HAP-1 (cell line): Measurements from ENCODE around the gene RAD51B.

Experiments
- DNase-seq, 2 experiments: peaks; one replicate each; pipeline ENCODE4 v3.0.0-alpha.2; 2016 to 2020; ENCODE audit warnings: low spot score in 2 of 2
- H3K27me3 ChIP-seq: fragments of 250-450 bp; sonication (Bioruptor Pico); 2 replicates; pipeline ENCODE4 v1.5.1; 2020; ENCODE audit warnings: low read depth, mild to moderate bottlenecking, moderate library complexity
- H3K36me3 ChIP-seq: fragments of 250-450 bp; sonication (Bioruptor Pico); replicated peaks from 2 replicates; pipeline ENCODE4 v1.5.1; 2020; ENCODE audit warnings: mild to moderate bottlenecking
- H3K4me1 ChIP-seq: fragments of 250-450 bp; sonication (Bioruptor Pico); 2 replicates; pipeline ENCODE4 v1.5.1; 2020; ENCODE audit warnings: mild to moderate bottlenecking
- H3K4me3 ChIP-seq: fragments of 250-450 bp; sonication (Bioruptor Pico); 2 replicates; pipeline ENCODE4 v1.5.1; 2020; ENCODE audit warnings: mild to moderate bottlenecking, moderate library complexity
- H3K9me3 ChIP-seq: fragments of 250-450 bp; sonication (Bioruptor Pico); 2 replicates; pipeline ENCODE4 v1.5.1; 2020; ENCODE audit warnings: mild to moderate bottlenecking, moderate library complexity
- in situ Hi-C: fragments of 300-500 bp; cut with MboI; formaldehyde crosslinking; loops from 3 replicates; pipeline ENCODE4 v1.14.3; 2020; ENCODE audit warnings: low sequenced_read_pairs, inconsistent platforms, mixed read lengths

Gene RAD51B

GRCh38 chr14:68394764-68395143, 575.2 kb downstream of the RAD51B start:
- DNase-seq: no peak
- Histone ChIP-seq H3K9me3 (no peaks in the 10 kb centered on the region), H3K27me3 (no peaks in the 10 kb centered on the region), H3K36me3 (no peaks in the 10 kb centered on the region), H3K4me3 (no peak overlapping the region), H3K4me1 (no peaks in the 10 kb centered on the region; the same call in 1 of the 2 replicates)
- in situ Hi-C loops: no loop called here

DNA sequence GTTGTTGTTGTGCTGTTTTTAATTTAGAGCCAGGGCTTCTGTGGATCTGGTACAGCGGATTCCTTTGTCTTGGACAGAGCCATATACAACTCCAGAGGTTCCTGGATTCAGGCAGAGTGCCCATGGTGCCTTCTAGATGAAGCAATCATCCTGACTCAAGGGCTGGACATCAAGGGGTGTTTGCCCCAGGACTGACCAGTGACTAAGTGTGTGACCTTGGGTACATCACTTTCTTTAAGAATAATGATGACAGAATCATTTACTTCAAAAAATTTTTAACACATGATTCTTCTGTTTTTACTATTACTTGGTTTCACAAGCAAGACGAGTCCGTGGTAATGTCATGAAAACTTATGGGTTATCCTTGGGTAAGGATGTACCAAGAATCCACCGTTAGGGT, 576.0 kb downstream of the RAD51B start:
- no peaks in the 10 kb centered on the region; the same call in 1 of the 2 replicates for H3K4me1 ChIP-seq
- in situ Hi-C loops: no loop called here
- no peaks in the 10 kb centered on the region for H3K27me3 ChIP-seq
- H3K9me3 ChIP-seq: no peaks in the 10 kb centered on the region
- H3K4me3 ChIP-seq: no peak overlapping the region
- H3K36me3 ChIP-seq: no peaks in the 10 kb centered on the region
- no peak for DNase-seq

DNA sequence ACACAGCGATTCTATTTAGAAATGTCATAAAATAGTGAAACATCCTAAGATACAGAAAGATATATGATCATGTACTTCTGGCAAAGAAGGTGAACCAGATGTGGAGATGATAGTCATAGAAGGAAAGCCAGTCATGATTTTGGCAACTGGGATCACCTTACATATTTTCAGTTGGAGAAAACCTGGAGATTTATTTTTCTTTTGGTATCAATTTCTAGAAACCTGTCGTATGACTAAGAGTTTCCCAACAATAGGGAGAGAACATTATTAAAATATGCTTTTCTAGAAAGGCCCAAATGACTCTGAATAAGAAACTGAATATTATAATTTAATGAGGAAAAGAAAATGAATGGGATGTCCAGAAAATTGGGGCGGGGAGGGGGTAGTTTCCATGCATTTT, 576.9 kb downstream of the RAD51B start:
- no peak overlapping the region for H3K4me3 ChIP-seq
- in situ Hi-C loops: no loop called here
- DNase-seq: no peak
- no peaks in the 10 kb centered on the region for H3K36me3 ChIP-seq
- H3K9me3 ChIP-seq: no peaks in the 10 kb centered on the region
- H3K4me1 ChIP-seq: no peaks in the 10 kb centered on the region; the same call in 1 of the 2 replicates
- no peaks in the 10 kb centered on the region for H3K27me3 ChIP-seq

DNA sequence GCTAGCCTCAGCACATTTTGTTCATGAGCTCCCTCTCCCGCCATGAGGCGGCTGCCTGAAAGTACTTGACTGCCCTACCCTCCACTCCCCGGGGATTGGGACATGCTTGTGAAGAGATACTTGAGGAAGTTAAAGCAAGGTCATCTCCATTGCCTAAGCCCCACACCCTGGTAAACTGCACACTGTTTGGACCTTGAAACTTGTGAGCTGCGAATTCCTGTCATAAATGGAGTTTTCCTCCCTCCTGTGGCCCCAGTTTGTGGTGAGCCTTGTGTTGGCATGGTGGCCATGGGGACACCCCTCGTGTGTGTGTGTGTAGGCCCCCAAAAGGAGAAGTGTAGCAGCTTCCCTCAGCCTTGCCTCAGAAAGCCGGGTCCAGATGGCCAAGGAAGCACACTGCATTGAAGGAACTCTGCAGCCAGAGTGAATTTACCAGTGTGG, 577.8 kb downstream of the RAD51B start:
- Histone ChIP-seq H3K36me3 (no peaks in the 10 kb centered on the region), H3K9me3 (no peaks in the 10 kb centered on the region), H3K4me1 (no peaks in the 10 kb centered on the region; the same call in 1 of the 2 replicates), H3K27me3 (no peaks in the 10 kb centered on the region), H3K4me3 (no peak overlapping the region)
- in situ Hi-C loops: no loop called here
- DNase-seq: no peak

GRCh38 chr14:68397822-68398221, 578.2 kb downstream of the RAD51B start:
- Histone ChIP-seq H3K36me3 (no peaks in the 10 kb centered on the region), H3K9me3 (no peaks in the 10 kb centered on the region), H3K4me3 (no peak overlapping the region), H3K27me3 (no peaks in the 10 kb centered on the region), H3K4me1 (no peaks in the 10 kb centered on the region; the same call in 1 of the 2 replicates)
- no peak for DNase-seq
- in situ Hi-C loops: no loop called here

GRCh38 chr14:68398370-68398769, 578.8 kb downstream of the RAD51B start:
- Histone ChIP-seq H3K4me3 (no peak overlapping the region), H3K27me3 (no peaks in the 10 kb centered on the region), H3K4me1 (no peaks in the 10 kb centered on the region), H3K36me3 (no peaks in the 10 kb centered on the region), H3K9me3 (no peaks in the 10 kb centered on the region)
- in situ Hi-C loops: no loop called here
- DNase-seq: no peak

DNA sequence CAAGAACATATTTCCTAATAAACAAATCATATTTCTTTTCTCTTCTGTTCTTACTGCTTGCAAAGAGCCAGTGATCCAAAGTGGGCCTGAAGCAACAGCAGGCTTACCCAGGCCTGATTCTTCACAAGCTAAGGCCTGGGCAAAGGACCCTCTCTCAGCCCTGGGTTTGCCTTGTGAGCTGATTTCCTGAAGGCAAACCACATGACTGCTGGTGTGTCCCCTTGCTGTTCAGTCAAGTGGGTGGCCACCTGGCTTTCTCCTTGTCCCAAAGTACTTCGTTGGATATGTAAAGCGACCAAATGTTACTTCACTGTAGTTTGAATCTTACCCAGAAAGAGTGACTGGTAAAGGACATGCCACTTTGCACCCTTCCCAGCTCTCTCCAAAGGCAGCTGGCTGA, 580.4 kb downstream of the RAD51B start:
- Histone ChIP-seq H3K9me3 (no peaks in the 10 kb centered on the region), H3K36me3 (no peaks in the 10 kb centered on the region), H3K4me3 (no peak overlapping the region), H3K27me3 (no peaks in the 10 kb centered on the region), H3K4me1 (no peaks in the 10 kb centered on the region)
- DNase-seq: no peak
- in situ Hi-C loops: no loop called here

DNA sequence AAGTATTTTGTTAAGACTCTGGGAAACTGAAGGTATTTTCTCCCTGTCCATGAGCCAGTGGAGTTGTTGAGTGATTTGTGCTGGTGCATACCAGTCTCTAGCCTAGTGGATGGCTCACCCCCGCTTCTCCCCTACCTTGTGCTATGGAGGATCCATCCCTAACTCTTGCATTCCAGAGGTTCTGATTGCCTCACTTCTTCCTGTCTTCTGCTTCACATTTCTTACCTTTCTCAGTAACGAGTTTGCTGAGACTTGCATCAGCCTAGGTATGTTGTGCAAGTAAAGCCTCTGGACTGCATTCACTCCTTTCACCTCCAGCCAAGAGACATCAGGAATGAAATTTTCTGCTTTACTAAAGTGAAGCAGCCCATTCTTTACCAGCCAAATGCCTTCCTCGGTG, 581.7 kb downstream of the RAD51B start:
- in situ Hi-C loops: no loop called here
- Histone ChIP-seq H3K9me3 (no peaks in the 10 kb centered on the region), H3K4me1 (no peaks in the 10 kb centered on the region), H3K4me3 (no peak overlapping the region), H3K27me3 (no peaks in the 10 kb centered on the region), H3K36me3 (no peaks in the 10 kb centered on the region)
- DNase-seq: no peak

GRCh38 chr14:68401855-68402254, 582.3 kb downstream of the RAD51B start:
- Histone ChIP-seq H3K4me1 (no peaks in the 10 kb centered on the region), H3K4me3 (no peak overlapping the region), H3K27me3 (no peaks in the 10 kb centered on the region), H3K9me3 (no peaks in the 10 kb centered on the region), H3K36me3 (no peaks in the 10 kb centered on the region)
- in situ Hi-C loops: no loop called here
- no peak for DNase-seq

- H3K9me3 ChIP-seq: no peaks in the 10 kb centered on the region
- H3K36me3 ChIP-seq: no peaks in the 10 kb centered on the region
- no peaks in the 10 kb centered on the region for H3K4me1 ChIP-seq
- no peaks in the 10 kb centered on the region for H3K27me3 ChIP-seq
- no peak overlapping the region for H3K4me3 ChIP-seq
- in situ Hi-C loops: no loop called here
- no peak for DNase-seq
These were observed 583.0 kb downstream of the RAD51B start for GRCh38 chr14:68402525-68403101.

DNA sequence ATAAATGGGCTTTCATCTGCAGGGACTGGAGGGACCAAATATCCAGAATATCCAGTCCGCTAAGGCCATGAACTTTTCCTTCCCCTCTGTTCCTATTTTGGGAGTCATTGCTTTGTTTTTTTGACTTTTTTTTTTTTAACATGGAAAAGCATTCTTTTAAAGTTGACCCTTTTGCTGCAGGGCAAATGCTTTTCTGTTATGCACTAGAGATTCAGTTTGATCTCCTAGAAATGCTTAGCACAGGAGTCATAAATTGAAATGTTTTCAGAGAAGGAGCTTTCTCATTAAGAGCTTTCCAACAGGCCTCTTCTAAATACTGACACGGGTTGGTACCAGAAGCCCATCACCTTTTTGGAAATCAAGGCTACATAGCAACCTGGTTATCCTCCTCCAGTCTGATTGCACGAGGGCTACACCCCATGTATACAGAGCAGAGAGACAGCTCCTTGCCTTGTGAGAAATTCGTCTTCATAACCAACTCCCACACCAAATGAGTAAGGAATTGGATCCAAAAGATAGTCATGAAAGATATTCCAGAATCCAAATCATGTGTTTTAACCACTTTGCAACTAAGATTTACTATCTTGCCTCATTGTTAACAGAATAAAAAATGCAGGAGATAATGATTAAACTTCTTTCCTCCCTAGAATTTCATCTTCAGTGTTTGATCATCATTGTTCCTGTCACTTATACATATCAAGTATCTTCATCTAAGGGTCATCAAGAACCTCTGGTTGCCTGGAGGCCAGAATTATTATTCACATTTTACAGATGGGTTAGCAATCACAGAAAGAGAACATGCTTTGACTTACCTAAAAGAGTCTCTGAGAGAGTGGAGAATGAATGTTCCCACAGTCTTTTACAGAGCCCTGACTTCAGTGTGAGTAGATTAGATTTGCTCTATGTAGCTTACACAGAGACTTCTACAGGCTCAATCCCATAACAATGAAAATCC, 583.9 kb downstream of the RAD51B start:
- Histone ChIP-seq H3K4me1 (no peaks in the 10 kb centered on the region), H3K27me3 (no peaks in the 10 kb centered on the region), H3K9me3 (no peaks in the 10 kb centered on the region), H3K36me3 (no peaks in the 10 kb centered on the region), H3K4me3 (no peak overlapping the region)
- in situ Hi-C loops: no loop called here
- no peak for DNase-seq

DNA sequence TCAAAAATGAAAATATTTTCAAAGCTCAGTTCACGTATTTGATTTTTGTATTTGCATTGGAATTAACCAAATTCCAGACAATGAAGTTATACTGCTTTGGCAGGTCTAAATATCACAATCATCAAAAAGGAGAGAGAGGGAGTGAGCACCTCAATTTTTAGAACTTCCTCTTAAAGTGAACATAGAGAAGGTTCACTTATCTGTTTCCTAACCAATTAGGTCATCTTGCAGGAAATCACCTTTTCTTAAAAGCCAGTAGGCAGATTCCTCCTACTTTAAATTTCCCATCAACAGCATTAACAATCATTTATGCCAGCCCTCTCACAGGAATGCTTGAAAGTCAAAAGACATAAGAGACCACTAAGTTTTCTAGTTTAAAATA, 584.6 kb downstream of the RAD51B start:
- no peaks in the 10 kb centered on the region for H3K27me3 ChIP-seq
- DNase-seq: no peak
- no peaks in the 10 kb centered on the region for H3K36me3 ChIP-seq
- H3K4me3 ChIP-seq: no peak overlapping the region
- H3K9me3 ChIP-seq: no peaks in the 10 kb centered on the region
- in situ Hi-C loops: no loop called here
- no peaks in the 10 kb centered on the region for H3K4me1 ChIP-seq

DNA sequence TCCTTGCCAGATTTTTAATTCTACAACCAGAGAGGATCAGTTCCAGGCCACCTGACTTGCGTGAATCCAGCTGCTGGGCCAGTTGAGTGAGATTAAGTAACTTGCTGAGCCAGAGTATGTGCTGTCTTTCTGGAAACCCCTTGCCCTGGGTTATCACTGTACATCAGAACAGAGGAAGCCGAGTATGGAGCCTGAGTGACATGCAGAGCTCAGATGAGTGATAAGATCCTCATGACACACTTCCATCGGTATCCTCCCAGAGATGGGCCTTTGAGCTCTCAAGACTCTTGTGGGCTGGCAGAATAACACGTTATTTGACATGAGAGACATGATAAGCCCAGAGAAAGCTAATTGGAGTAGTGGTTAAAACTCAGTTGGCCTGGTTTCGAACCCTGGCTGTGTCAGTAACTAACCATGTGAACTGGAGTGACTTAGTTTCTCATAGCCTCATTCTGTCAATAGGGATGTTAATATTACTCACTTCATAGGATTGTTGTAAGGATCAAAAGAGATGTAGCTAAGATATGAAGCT, 585.1 kb downstream of the RAD51B start:
- no peaks in the 10 kb centered on the region for H3K27me3 ChIP-seq
- no peak overlapping the region for H3K4me3 ChIP-seq
- no peak for DNase-seq
- no peaks in the 10 kb centered on the region for H3K36me3 ChIP-seq
- in situ Hi-C loops: no loop called here
- no peaks in the 10 kb centered on the region for H3K9me3 ChIP-seq
- H3K4me1 ChIP-seq: no peaks in the 10 kb centered on the region

GRCh38 chr14:68405961-68406360, 586.4 kb downstream of the RAD51B start:
- Histone ChIP-seq H3K27me3 (no peaks in the 10 kb centered on the region), H3K4me3 (no peak overlapping the region), H3K9me3 (no peaks in the 10 kb centered on the region), H3K36me3 (no peaks in the 10 kb centered on the region), H3K4me1 (no peaks in the 10 kb centered on the region)
- in situ Hi-C loops: no loop called here
- no peak for DNase-seq
